ENCODE data around the gene SALL1. TPM values are rescaled to one million over a fixed set of nuclear protein-coding genes. Genes with fewer than 3 reads are reported as not detected.

SALL1 gene
- total RNA-seq, 1 donor from 2014 or later, result under 0.01 TPM

DNA sequence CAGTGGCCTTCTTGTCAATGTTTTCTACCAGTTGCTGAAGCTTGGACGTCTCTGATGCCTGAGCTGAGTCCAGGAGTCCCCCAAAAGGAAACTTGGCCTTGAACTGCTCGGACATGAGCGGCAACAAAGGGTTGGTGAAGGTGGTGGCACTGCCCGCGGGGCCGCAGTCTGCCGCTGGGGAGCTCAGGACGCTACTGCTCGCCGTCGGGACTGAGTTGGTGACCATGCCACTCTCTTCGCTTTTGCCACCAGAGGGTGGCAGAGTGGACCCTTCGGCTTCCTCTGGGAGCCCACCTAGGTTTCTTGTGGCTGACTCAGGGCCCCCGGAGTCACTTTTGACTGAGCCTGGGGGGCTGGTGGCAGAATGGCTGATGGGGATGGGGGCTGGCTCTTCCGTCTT, 11.0 kb downstream of the SALL1 start:
- no peak for DNase-seq

DNA sequence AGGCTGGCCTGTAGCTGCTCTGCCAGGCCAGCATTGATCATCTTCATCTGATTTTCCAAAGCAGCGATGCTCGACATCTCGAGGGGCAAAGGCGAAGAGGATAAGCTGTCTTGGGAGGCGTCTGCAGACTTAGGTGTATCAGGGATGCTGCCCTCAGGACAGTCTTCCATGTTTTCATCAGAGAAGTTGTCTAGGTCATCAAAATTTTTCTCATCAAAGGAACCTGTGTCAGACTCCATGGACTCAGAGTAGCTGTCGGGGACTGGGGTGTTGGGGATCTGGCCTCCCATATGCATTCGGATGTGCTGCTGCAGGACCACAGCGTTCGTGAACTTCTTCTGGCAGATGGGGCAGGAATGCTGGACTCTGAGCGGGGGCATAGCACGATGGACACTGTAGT, 11.5 kb downstream of the SALL1 start:
- no peak for DNase-seq

GRCh38 chr16:51138178-51138577, 12.9 kb downstream of the SALL1 start:
- no peak for DNase-seq

DNA sequence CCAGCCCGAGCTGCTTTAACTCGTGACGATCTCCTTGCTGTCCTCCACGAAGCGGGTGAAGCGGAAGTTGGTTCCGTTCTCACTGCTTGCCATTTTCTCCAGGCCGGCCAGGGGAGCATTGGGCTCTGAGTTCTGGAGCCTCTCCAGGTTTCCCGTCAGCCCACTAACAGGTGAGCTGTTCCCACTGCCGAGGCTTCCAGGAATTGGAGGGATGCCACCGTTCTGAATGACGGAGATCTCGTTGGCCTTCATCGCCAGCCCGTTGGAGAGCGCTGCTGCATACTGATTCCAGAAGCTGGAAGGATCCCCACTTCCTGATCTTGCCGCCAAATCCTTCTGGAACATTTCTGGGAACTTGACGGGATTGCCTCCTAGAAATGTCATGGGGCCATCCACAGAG, 14.0 kb downstream of the SALL1 start:
- no peak for DNase-seq

DNA sequence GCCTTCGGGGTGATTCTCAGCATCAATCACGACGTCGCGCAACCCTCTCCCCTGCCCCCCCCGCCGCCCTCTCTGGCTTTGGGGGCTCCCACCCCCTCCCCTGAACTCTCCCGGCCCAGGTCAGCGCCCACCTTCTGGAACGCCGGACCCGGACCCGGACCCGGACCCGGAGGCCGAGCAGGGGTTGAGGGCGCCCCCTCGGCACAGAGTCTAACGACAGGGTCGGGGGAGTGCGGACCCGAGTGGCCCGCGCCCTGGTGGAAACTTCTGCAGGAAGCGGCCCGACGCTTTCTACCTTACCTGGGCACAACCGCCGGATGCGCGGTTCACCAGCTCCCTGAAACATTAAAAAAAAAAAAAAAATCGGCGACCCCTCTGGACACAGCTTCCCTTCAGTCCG, 16.2 kb downstream of the SALL1 start:
- no peak for DNase-seq

GRCh38 chr16:51134269-51134812, 16.7 kb downstream of the SALL1 start:
- DNase-seq, result no peak

- no peak for DNase-seq
Observed at GRCh38 chr16:51133688-51134087, 17.4 kb downstream of the SALL1 start.

DNA sequence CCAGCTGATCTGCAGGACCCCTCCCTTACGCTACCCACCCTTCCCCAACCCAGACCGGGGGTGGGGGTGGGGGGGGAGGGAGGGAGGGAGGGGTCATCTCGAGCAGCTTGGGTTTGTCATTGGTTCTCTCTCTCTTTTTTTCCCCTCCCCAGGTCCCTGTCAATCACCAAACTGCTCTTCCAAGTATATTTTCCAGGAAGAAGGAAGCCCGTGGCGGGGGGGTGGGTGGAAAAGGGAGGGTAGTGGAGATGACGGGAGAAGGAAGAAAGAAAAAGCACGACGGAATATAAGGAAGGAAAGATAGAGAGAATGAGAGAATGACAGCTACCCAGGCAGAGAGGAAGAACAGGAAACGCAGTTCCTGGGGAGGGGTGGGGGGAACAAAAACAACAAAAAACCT, 17.9 kb downstream of the SALL1 start:
- no peak for DNase-seq

DNA sequence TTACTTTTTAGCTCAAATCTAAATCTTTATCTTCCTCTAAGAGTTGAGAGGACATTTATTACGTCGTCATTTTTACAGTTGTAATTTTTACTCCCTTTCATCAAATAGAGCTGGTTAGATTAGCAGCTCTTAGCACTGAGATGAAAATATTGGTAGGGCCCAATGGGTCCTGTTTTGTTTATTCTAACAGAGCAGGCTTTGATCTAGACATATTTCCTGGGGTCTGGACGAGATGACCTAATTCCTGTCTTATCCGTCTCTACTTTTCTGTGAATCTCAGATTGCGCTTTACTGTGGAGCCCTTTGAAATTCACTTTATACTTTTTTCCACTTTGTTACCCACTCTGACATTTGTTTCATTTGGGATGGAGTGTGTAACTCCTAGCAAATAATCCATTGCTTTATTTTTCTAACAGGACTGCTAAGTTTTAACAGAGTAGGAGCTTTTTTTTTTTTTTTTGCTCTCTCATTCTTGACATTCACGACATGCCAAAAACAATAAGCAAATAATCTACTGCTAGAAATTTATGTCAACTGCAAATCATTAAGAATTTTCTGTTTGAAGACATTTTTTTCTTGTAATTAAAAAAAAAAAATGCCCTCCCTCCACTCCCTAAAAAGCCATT, 18.5 kb downstream of the SALL1 start:
- no peak for DNase-seq

DNA sequence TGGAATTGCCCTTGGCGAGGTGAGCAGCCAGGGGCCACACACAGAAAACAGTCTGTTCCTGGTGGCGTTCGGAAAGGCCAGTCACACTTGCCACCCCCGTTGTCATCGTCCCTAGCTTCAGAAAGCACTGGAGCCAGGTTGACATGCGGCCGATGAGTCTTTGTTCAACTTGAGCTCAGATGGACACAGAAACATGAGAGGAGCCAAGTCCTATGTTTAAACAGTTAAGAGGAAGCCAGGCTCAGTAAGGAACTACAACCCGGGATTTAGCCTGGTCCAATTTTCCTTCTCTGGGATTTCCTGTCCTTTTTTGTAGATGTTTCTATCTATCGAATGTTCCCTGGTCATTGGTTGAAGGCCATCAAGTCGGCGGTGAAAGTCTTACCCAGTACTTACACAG, 19.5 kb downstream of the SALL1 start:
- no peak for DNase-seq

DNA sequence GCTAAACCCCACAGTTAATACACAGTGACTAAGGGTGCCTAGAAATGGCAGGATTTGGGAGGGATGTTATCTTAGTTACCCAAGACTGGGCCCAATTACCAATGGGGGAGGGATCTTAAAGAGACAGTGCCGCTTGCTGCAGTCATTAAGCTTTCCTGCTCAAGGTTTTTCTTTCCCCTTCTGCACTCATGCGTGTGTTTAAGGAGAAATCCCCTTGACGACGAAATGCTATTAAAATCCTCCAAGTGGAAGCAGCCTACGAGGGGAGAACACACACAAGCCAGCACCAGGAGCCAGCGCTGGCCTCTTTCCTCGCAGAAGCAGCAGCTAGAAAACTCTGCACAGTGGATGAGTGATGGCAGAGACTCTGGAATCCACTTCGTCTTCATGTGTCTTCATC, 22.0 kb downstream of the SALL1 start:
- no peak for DNase-seq

DNA sequence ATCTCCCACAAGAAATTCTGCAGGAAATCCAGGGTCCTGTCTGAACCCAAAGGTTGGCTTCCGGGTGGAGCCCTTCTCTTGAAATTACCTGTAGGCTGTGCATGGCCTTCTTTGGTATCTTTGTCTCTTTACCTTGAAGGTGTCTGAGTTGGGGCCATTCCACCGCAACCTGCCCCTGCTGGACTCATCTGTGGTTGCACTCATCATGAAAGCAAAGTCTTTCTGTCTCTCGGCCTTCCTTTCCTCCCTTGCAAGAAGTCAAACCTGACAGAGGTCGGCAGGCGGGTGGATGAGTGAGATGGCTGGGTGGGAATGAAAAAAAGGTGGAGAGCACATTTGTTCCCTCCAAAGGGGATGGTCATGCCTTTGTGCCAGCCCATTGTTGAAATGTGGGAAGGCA, 25.1 kb downstream of the SALL1 start:
- no peak for DNase-seq

DNA sequence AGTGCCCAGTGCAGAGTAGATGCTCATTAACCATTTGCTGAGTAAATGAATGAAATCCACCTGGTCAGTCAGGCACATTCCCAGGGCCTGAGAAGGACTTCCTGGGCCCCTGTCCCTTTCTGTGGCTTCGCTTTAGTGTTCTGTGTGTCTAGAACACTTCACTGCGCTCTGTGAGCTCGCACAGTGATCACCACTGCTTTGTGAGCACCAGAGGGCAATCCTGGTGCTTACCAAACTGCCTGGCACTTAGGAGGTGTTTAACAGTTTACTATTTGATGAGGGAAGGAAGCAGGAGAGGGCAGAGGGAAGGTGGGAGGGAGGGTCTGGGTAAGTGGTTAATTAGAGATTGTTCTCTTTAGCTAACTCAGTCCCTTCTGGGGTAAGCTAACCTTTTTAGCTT, 26.2 kb downstream of the SALL1 start:
- no peak for DNase-seq

DNA sequence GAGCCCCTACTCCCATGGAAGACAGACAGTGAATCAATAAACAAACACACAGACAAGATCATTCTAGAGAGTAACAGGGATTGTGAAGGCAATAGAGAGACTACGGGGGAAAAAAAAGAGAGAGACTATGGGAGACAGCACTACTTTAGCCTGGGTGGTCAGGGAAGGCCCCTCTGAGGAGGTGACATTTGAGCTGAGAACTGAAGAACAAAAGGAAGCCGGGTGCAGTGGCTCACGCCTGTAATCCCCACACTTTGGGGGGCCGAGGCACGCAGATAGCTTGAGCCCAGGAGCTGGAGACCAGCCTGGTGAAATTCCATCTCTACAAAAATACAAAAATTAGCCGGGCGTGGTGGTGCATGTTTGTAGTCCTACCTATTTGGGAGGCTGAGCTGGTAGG, 29.2 kb downstream of the SALL1 start:
- no peak for DNase-seq

- no peak for DNase-seq
Observed at GRCh38 chr16:51120730-51121347, 30.2 kb downstream of the SALL1 start.

DNA sequence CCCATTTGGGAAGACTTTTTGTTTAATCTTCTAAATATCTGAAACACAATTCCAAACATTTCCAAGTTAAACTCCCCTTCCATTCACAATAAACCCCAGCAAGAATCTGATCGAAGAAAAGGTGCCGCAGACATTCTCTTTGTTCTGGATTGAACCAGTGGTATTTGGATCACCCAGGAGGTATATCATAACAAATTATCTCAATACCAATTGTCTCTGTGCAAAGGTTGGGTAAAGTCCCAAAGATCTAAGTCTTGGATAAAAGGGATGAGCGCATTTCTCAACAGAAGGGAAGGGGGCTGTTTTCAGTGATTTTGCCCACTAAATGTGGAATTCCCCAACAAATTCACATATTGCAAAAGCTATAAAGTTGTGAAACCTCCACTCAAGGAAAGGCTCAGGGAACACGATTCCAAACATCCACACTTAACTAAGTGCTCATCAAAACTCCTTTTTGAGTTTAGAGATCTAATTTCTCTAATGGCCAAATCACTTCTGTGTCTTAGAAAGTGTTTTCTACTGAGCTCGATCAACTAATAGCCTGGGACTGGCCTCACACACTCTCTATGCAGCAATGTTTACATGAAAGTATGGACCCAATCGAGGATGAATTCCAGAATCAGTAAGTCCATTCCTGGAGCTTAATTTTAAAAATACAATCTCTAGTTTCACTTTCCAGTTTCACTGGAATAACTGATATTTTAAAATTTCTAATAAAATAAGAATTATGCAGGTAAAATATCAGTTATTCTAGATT, 30.9 kb downstream of the SALL1 start:
- no peak for DNase-seq

DNA sequence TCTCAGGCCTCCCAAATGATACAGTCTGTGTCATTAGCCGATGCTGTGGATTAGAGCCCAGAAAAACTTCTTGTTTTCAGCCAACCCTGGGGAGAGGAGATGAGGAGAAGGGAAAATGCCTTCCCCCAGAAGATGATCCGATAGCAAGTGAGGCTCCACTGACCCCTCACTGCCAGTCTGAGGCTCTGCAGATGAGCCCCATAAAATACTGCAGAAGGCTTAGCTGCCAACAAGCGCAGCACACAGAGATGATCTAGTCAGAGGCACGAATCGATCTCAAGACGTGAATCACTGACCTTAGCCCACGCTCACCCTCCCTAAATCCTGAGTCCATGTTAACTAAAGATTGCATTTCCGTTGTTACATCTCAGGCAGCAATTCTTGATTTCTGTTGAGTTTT, 31.5 kb downstream of the SALL1 start:
- DNase-seq, result no peak

- no peak for DNase-seq
Observed at GRCh38 chr16:51116353-51116752, 34.7 kb downstream of the SALL1 start.

DNA sequence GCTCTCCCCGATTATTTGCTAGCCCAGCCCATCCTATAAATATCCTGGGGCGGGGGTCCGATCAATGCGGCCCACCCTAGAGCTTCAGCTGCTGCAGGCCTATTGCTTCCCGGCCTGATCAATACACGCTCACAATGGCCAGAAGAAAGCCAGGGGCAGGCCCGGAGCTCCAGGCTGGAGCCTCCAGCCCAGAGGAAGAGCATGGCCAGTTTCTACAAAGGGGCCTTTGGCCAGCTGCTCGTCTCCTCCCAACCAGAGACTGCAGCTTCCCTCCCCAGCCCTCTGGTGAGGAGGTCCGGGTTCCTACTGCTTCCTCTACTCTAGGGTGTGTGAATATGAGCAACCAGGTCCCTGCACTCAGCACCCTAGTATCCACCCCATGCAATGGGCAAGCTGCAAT, 36.7 kb downstream of the SALL1 start:
- no peak for DNase-seq

DNA sequence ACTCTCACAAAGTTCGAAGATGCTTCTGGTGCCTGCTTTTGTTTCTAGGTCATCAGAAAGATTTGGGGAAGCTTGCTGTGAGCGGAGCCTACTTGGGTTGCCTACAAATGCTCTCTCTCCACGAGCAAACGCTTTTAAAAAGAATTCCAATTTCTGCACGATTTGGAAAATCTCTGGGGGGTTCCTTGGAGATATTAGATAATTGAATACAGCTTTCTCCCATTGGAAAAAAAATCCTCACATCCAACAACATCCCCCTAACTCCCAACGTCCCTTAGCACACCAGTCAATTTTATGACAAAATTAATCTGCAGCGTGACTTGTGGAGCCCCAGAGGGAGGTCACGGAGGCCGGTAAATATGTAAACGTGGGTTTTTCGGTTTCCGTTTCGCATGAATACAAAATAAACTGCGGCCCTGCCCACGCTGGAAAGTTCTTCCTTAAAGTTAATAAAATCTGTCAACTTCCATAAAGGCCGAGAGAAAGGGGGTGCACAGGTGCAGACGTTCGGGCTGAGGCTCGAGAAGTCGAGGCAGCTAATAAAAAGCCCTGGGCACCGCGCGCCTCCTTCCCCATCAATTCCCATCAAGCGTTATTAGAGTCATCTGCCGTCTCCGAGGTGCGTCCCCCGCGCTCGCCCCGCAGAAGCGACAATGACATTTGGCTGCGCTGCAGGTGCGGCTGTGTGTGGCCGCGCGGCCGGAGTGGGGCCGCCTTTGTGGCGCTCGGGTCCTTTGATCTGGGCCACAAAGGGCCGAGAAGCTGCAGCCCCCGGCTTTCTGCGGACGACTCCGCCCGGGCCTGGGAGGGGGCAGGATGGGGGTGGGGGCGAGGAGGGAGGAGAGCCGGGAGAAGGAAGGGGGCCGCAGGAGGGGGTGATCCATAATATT, 37.6 kb downstream of the SALL1 start:
- no peak for DNase-seq

DNA sequence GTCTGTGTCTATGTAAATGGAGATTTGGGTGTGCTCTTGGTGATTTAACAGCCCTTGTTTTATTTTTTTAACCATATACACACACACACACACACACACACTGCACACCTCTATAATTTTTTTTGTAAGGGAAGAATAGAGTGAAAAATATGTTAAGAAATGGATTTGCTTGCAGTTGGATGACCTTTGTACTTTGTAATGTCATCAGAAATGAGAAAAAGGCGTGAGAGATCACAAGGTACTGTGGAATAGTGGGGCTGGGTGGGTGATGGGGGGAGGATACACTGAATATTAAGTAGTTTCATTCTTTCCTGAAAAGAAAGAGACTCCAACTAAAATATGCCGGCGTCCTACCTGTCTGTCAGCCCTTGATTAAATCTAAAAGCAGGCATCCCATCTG, 38.7 kb downstream of the SALL1 start:
- DNase-seq, result no peak

DNA sequence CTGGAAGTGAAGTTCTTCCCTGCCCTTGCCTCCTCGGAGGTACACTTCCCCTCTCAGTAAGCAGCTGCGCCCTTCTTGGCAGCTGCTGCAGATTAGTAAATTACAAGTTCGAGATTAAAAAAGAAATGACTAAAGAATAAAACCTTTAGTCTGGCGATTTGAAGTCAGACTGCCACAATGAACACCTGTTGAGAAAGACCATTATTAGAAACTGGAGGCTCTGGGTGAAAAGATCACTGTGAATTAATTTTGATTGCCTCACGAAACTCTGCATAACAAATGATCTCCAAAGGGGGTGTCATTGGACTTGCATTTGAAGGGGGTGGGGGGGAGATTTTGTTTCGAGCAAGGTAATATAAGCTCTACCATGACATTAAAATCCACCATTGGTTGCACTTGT, 39.3 kb downstream of the SALL1 start:
- DNase-seq, result no peak

DNA sequence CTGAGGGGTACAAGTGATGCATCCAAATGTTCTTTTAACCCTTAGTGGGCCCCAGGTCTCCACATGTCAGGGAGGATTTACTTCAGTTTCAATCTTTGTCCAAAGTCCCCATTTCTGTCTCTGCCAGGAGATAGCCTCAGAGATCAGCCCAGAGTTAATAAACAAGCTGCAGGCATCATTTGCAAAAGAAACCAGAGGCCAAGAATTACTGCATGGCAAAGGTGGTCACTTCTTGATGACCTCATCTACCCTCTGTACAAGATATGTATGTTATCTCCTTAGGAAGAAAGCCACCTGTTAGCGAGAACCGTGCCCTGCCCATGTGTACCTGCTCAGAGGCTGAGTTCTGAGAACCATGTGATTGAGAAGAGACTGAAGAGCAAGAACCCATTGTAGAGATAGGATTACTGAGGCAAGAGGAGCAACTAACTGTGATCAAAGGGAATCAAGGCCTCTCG, 40.3 kb downstream of the SALL1 start:
- DNase-seq, result no peak

All from dermis blood vessel endothelial cell (primary cell).